OCI-LY7 (cell line): Measurements from ENCODE around the gene POLR1A. TPM values are rescaled to one million over a fixed set of nuclear protein-coding genes. Genes with fewer than 3 reads are reported as not detected.

Experiments
- BruUV-seq: library from RNA; stranded (reverse); fragments of 400-500 nt; replicated peaks from 2 replicates; lab custom pipeline; 2021; lab: Mats Ljungman, UMichigan
- CTCF ChIA-PET: fragments of 300-600 bp; sonication (Branson Sonifier 250); formaldehyde crosslinking; loops from one replicate; lab custom pipeline; 2022; ENCODE audit warnings: antibody characterized with exemption; ENCODE audit not compliant: unreplicated experiment; lab: Charles Lee
- POLR2A ChIA-PET: fragments of 300-600 bp; sonication (Branson Sonifier 250); formaldehyde crosslinking; loops from one replicate; lab custom pipeline; 2022; ENCODE audit warnings: antibody characterized with exemption; lab: Charles Lee
- DNase-seq: peaks from one replicate; pipeline ENCODE4 v3.0.0-alpha.2; 2015; ENCODE audit warnings: low spot score
- H2AFZ ChIP-seq: fragments of 200-600 bp; sonication (generic), shearing (Covaris generic); 2 replicates; pipeline ENCODE4 v1.6.1; 2014; ENCODE audit warnings: mild to moderate bottlenecking, antibody characterized with exemption, low read length, moderate library complexity
- H3K27ac ChIP-seq: fragments of 200-600 bp; sonication (generic); 2 replicates; pipeline ENCODE4 v1.5.1; 2014; ENCODE audit warnings: mixed run types, low read depth, mild to moderate bottlenecking, moderate library complexity, low read length, inconsistent platforms; ENCODE audit not compliant: poor library complexity, severe bottlenecking
- H3K36me3 ChIP-seq: fragments of 200-600 bp; sonication (generic); 2 replicates; pipeline ENCODE4 v1.6.1; 2014; ENCODE audit warnings: mild to moderate bottlenecking, antibody characterized with exemption, low read length, moderate library complexity, mixed read lengths; ENCODE audit not compliant: insufficient read depth
- H3K4me1 ChIP-seq: fragments of 200-600 bp; sonication (generic); 2 replicates; pipeline ENCODE4 v1.5.1; 2014; ENCODE audit warnings: mild to moderate bottlenecking, low read length; ENCODE audit not compliant: insufficient read depth, poor library complexity, severe bottlenecking
- H3K4me2 ChIP-seq: fragments of 200-600 bp; sonication (generic); 2 replicates; pipeline ENCODE4 v1.6.1; 2014; ENCODE audit warnings: mild to moderate bottlenecking, low read length
- H3K4me3 ChIP-seq: fragments of 200-600 bp; sonication (generic); 2 replicates; pipeline ENCODE4 v1.5.1; 2014; ENCODE audit warnings: mild to moderate bottlenecking, low read depth, low read length; ENCODE audit not compliant: poor library complexity, severe bottlenecking
- H3K79me2 ChIP-seq: fragments of 200-600 bp; sonication (generic); 2 replicates; pipeline ENCODE4 v1.6.1; 2016; ENCODE audit warnings: low read depth, mild to moderate bottlenecking, low read length, moderate library complexity, mixed read lengths; ENCODE audit not compliant: insufficient read depth
- H3K9me2 ChIP-seq: fragments of 200-600 bp; sonication (generic); 2 replicates; pipeline ENCODE4 v1.6.1; 2016; ENCODE audit warnings: mild to moderate bottlenecking, low read length, mixed read lengths; ENCODE audit not compliant: insufficient read depth
- H3K9me3 ChIP-seq: fragments of 200-600 bp; sonication (generic); 2 replicates; pipeline ENCODE4 v1.6.1; 2014; ENCODE audit warnings: mild to moderate bottlenecking, mixed run types, low read length, mixed read lengths
- H4K20me1 ChIP-seq: fragments of 200-600 bp; sonication (generic); 2 replicates; pipeline ENCODE4 v1.6.1; 2014; ENCODE audit warnings: mild to moderate bottlenecking, antibody characterized with exemption, low read length, moderate library complexity, mixed read lengths; ENCODE audit not compliant: insufficient read depth
- EZH2phosphoT487 ChIP-seq: fragments of 200-600 bp; sonication (generic); IDR thresholded peaks from 2 replicates; pipeline ENCODE4 v1.6.1; 2018; ENCODE audit warnings: low read depth, borderline replicate concordance, mild to moderate bottlenecking, mixed run types, antibody characterized with exemption, low read length, moderate library complexity, mixed read lengths
- intact Hi-C: fragments of 100-400 bp; cut with micrococcal nuclease; formaldehyde crosslinking; loops from one replicate; pipeline ENCODE4 v1.10.0; 2022; ENCODE audit not compliant: unreplicated experiment
- total RNA-seq, 2 experiments: library from RNA; depleted of rRNA in 1 of 2; stranded (reverse); fragments of >200 nt in 1 of 2; shearing (Covaris generic) in 1 of 2; gene quantifications; 2 replicates each; pipeline ENCODE4 v1.2.3, GENCODE V29; 2014 to 2022
- TF ChIP-seq, protein P1 (sequence below): fragments of 200-600 bp; sonication (generic); conservative IDR thresholded peaks from 2 replicates; pipeline ENCODE4 v1.5.1; 2014; ENCODE audit warnings: mild to moderate bottlenecking, antibody characterized with exemption, low read length, moderate library complexity, mixed read lengths

Gene POLR1A
- total RNA-seq, 2 experiments from 2014 or later, result 17.5 to 53.3 TPM

DNA sequence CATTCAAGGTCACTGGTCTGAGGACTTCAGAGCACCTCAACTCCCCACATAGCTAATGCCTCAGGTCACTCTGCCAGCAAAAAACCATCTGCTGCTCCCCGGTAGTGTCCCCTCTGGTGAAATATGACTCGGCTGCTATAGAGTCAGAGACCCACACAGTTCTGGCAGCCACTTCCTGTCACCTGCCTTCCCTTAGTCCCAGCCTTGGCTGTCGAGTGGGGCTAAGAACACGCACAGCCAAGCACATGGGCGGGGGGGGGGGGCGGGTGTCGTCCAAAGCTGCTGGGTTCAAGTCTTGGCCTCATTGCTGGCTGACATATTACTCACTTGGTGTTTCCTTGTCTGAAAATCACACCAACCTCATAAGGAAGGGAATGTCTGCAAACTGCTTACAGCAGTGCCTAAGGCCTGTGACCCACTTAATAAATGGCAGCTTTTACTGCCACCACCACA lies 37.5 kb downstream of the POLR1A start:
- no peaks in the 10 kb centered on the region for H4K20me1 ChIP-seq
- H3K27ac ChIP-seq, result no peak overlapping the region
- H3K4me2 ChIP-seq, result no peak overlapping the region
- POLR2A ChIA-PET, result no interaction called here
- peaks cover 13% of the 10 kb centered on the region for H3K4me1 ChIP-seq
- 0 out of 2 replicates have a peak, but pooled peaks cover 5% of the 10 kb centered on the region for H3K9me3 ChIP-seq
- no peak overlapping the region for H3K4me3 ChIP-seq
- H2AFZ ChIP-seq, result no peak overlapping the region
- no peaks in the 10 kb centered on the region for H3K9me2 ChIP-seq
- TF ChIP-seq EZH2phosphoT487, result no peak
- TF ChIP-seq, protein P1, sequence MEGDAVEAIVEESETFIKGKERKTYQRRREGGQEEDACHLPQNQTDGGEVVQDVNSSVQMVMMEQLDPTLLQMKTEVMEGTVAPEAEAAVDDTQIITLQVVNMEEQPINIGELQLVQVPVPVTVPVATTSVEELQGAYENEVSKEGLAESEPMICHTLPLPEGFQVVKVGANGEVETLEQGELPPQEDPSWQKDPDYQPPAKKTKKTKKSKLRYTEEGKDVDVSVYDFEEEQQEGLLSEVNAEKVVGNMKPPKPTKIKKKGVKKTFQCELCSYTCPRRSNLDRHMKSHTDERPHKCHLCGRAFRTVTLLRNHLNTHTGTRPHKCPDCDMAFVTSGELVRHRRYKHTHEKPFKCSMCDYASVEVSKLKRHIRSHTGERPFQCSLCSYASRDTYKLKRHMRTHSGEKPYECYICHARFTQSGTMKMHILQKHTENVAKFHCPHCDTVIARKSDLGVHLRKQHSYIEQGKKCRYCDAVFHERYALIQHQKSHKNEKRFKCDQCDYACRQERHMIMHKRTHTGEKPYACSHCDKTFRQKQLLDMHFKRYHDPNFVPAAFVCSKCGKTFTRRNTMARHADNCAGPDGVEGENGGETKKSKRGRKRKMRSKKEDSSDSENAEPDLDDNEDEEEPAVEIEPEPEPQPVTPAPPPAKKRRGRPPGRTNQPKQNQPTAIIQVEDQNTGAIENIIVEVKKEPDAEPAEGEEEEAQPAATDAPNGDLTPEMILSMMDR, result no peak
- H3K36me3 ChIP-seq, result peaks cover 98% of the 10 kb centered on the region
- H3K79me2 ChIP-seq, result no peaks in the 10 kb centered on the region
- CTCF ChIA-PET, result interaction anchor here (0.6 kb wide), 1 partner anchor 83 kb away, joined by 6 read pairs; no protein-coding TSS in a partner anchor
- DNase-seq, result peak; percentile 51
- no TSS peak for BruUV-seq
- intact Hi-C loops, result loop anchor here (10.0 kb wide), 2 partner anchors 113 to 183 kb away; partner anchors contain the start of gene ST3GAL5

DNA sequence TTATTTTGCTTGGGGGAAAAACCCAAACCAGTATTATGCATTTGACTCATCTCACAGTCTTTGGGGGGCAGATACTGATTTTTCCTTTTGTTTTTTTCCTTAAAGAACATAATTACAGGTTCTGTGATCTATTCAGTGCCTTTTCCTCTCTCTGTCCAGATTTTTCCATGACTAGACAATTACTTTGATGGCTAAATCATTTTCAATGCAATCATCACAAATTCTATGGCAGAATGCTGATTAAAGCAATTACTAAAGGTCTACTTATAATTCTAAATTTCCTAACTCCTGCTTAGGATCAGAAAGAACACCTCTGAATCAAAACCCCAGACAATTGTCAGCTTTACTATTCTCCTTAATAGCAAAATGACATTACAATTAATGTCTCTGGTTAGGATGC lies 38.8 kb downstream of the POLR1A start:
- Histone ChIP-seq H3K4me1 (peaks cover 6% of the 10 kb centered on the region), H3K36me3 (peaks cover 98% of the 10 kb centered on the region), H3K27ac (no peak overlapping the region), H3K4me3 (no peak overlapping the region), H3K9me3 (0 out of 2 replicates have a peak, but pooled peaks cover 5% of the 10 kb centered on the region), H3K9me2 (no peaks in the 10 kb centered on the region), H3K4me2 (no peak overlapping the region), H2AFZ (no peak overlapping the region), H3K79me2 (no peaks in the 10 kb centered on the region), H4K20me1 (no peaks in the 10 kb centered on the region)
- BruUV-seq, result no TSS peak
- DNase-seq, result no peak
- CTCF ChIA-PET, result no interaction called here
- TF ChIP-seq, protein P1, result no peak
- TF ChIP-seq EZH2phosphoT487, result no peak
- intact Hi-C loops, result loop anchor here (10.0 kb wide), 2 partner anchors 112 to 182 kb away; partner anchors contain the start of gene ST3GAL5
- POLR2A ChIA-PET, result no interaction called here

DNA sequence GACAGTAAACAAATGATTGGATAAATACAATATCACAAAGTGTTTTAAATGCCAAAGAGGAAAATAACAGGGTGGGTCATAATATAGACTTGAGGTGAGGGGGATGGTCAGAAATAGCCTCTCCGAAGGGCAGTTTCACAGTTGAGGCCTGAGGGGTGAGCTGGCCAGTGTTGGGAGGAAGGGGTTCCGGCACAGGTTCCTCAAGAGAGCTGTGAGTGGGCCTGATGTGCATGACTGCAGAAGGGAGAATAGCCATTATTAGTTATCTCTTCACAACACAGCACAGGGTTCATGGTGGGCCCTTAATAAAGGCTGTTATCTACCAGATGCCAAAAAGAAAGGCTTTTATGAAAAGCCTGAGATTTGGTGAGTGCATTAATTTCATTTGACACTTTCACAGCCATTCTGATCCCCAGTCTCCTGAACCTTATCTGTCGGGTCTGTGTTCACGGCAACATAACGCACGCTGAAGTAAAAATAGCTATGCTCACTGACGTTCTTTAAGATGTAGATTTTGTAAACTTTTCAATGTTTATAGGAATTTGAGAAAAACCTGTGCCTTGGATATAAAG lies 39.6 kb downstream of the POLR1A start:
- Histone ChIP-seq H2AFZ (no peak overlapping the region), H3K4me2 (no peak overlapping the region), H3K9me3 (0 out of 2 replicates have a peak, but pooled peaks cover 5% of the 10 kb centered on the region), H3K36me3 (peaks cover 98% of the 10 kb centered on the region), H3K9me2 (no peaks in the 10 kb centered on the region), H3K79me2 (no peaks in the 10 kb centered on the region), H3K4me1 (peaks cover 6% of the 10 kb centered on the region), H3K4me3 (no peak overlapping the region), H4K20me1 (no peaks in the 10 kb centered on the region), H3K27ac (no peak overlapping the region)
- ChIA-PET POLR2A (no interaction called here), CTCF (no interaction called here)
- TF ChIP-seq, protein P1, result no peak
- no peak for TF ChIP-seq EZH2phosphoT487
- intact Hi-C loops, result loop anchor here (10.0 kb wide), 2 partner anchors 111 to 181 kb away; partner anchors contain the start of gene ST3GAL5
- BruUV-seq, result no TSS peak
- DNase-seq, result no peak
